NCI-H2227 treated with DMSO at 0.1 percent for 48 hours (cell line): Measurements from ENCODE around the gene POLR2J3.
"Not testable (repeated sequence)": the region's sequence is repeated elsewhere in the genome, so short reads cannot be mapped to it uniquely, and the experiment has no call there.

Experiments used
- DNase-seq: peaks from one replicate; lab custom pipeline; 2025; lab: John Stamatoyannopoulos, UW

Gene POLR2J3

DNA sequence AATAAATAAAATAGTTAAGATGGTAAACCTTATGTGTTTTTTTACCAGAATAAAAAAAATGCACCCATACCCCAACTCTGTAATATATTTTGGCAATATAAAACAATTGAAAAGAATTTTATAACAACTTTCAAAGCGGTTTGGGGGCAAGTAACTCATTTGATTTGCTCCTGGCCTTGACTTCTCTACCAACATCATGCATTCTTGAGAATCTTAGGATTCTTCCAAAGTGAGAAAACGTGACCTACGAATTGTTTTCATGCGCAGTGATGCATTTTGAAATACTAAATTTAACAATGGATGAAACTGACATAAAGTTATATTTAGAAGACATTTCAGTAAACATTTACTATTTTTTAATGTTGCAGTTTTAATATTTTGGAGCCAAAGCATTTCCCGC, 51.6 kb downstream of the POLR2J3 start:
- DNase-seq: not testable (repeated sequence)

DNA sequence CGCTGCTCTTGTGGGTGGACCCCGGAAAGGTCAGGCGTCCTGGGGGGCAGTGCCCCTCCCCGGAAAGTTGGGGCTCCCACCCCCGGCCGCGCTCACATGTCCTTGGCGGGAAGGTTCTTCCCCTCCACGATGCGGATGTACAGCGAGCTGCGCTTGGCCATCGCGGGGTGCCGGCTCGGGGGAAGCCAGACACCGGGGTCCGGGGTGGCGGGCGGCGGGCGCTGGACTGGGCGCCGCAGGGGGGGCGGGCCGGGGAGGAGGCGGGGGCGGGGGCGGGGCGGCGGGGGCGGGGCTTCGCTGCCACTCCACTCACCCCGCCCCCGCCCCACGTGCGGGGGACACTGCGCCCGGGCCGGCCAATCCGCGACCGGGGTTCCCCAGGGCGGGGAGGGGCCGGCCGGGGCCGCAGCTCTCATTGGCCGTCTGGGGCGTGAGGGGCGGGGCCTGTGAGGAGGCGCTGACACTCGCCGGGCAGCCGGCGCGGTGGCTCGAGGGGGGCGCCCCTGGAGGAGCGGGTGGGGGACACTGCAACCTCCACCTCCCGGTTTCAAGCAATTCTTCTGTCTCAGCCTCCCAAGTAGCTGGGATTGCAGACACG, 54.7 kb downstream of the POLR2J3 start, which contains the start of gene RASA4B:
Gene RASA4B (minus strand): TSS at position 228 of the 598 bp plus-strand sequence. CDS start 67 bp downstream, at position 161.
- DNase-seq: not testable (repeated sequence)
